Neural progenitor cell (in vitro differentiated cells): ENCODE measurements around the gene TBCCD1.
"Not testable (repeated sequence)": the region's sequence is repeated elsewhere in the genome, so short reads cannot be mapped to it uniquely, and the experiment has no call there.

Source experiments
- CTCF ChIP-seq: fragments of 200-600 bp; sonication (generic); IDR thresholded peaks from 2 replicates; pipeline ENCODE4 v1.5.1; 2017; ENCODE audit warnings: antibody characterized with exemption, mild to moderate bottlenecking
- EZH2 ChIP-seq: fragments of 200-600 bp; sonication (generic); IDR thresholded peaks from 2 replicates; pipeline ENCODE4 v1.6.1; 2017; ENCODE audit warnings: antibody characterized with exemption, mild to moderate bottlenecking, moderate library complexity
- EZH2phosphoT487 ChIP-seq: fragments of 200-600 bp; sonication (generic); IDR thresholded peaks from 2 replicates; pipeline ENCODE4 v1.6.1; 2017; ENCODE audit warnings: antibody characterized with exemption

GRCh38 chr3:186531694-186532093 lies 35.4 kb downstream of the TBCCD1 start:
- TF ChIP-seq CTCF, EZH2, EZH2phosphoT487: not testable (repeated sequence)
